Astrocyte of the cerebellum (primary cell): ENCODE data around the gene ANG.
A peak's percentile ranks its signal among the peaks of the same experiment; 100 is the strongest.

ENCODE experiments used
- DNase-seq: peaks from one replicate; pipeline ENCODE4 v3.0.0-alpha.2; 2011; ENCODE audit warnings: low read depth
- H3K4me3 ChIP-seq: 2 replicates; pipeline ENCODE4 v1.5.1; 2011; ENCODE audit warnings: mild to moderate bottlenecking, low read depth, low read length, moderate library complexity
- CTCF ChIP-seq: IDR thresholded peaks from 2 replicates; pipeline ENCODE4 v1.5.1; 2012; ENCODE audit warnings: low read length, low read depth, moderate library complexity, mild to moderate bottlenecking; ENCODE audit errors: missing control alignments
- in situ Hi-C: cut with HindIII; loops from 2 replicates; pipeline ENCODE4 v1.10.0; 2017; ENCODE audit warnings: low sequenced_read_pairs

Gene ANG

GRCh38 chr14:20671597-20672283 is 16.8 kb upstream of the ANG start:
- no peak for TF ChIP-seq CTCF
- no peak overlapping the region for H3K4me3 ChIP-seq
- DNase-seq: no peak
- in situ Hi-C loops: no loop called here

DNA sequence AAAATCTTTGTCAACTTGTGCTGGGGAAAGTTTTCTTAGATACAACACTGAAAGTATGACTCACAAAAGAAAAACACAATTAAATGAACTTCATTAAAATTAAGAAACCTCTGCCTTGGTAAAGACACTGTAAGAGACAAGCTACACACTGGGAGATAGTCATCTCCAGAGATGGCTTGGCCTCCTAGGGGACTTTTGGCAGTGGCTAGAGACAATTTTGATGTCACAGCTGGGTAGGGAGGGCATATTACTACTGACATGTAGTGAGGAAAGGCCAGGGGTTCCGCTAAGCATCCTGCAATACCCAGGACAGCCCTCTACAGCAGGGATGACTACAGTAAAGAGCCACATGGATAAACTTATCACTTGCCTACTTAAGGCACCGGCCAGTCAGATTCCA is 12.9 kb upstream of the ANG start:
- no peak for TF ChIP-seq CTCF
- H3K4me3 ChIP-seq: no peak overlapping the region
- in situ Hi-C loops: no loop called here
- no peak for DNase-seq

DNA sequence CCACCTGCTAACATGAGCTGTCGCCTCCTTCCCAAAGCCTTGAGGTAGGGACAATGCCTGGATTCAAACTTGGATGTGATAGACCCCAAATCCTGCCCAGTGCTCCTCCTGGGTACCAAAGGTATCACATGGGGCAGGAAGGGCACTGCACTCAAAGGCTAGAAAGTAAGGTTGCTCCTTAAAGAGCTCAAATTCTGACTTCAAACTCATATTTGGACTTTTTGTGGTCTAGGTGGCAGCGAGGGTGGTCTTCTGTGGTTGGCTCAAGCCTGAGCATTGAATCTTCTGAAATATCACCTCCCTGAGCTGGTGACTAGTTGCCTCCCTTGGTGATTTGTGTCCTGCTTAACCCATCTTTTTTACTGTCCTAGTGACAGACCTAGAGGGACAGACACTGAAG is 12.5 kb upstream of the ANG start:
- TF ChIP-seq CTCF: no peak
- DNase-seq: no peak
- H3K4me3 ChIP-seq: no peak overlapping the region
- in situ Hi-C loops: no loop called here

- no peak for DNase-seq
- no peak overlapping the region for H3K4me3 ChIP-seq
- TF ChIP-seq CTCF: no peak
- in situ Hi-C loops: no loop called here
These were observed 8.7 kb upstream of the ANG start for GRCh38 chr14:20679907-20680306.

DNA sequence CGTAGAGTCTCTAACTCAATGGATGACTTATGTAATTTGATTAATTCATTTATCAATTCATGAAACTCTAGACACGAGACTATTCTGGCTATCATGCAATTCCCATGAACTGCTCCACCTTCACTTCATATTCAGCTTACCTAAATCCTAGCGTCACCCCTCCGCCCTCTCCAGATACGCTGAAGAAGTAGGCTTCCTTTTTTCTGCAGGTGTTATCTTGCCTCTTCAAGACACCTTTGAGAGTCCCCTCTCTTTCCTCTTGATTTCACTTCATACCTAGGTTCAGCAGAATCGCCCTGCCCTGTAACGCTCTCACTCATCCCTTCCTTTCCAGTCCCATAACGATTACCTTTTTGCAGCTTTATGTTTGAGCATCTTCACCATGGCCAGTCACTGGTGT is 8.2 kb upstream of the ANG start:
- no peak for TF ChIP-seq CTCF
- in situ Hi-C loops: no loop called here
- DNase-seq: no peak
- peak overlapping the region; percentile 81 for H3K4me3 ChIP-seq

GRCh38 chr14:20680843-20681347 is 7.7 kb upstream of the ANG start:
- peak overlapping the region; percentile 81 for H3K4me3 ChIP-seq
- no peak for DNase-seq
- in situ Hi-C loops: no loop called here
- no peak for TF ChIP-seq CTCF
